ENCODE data around the gene LTB. TPM values are rescaled to one million over a fixed set of nuclear protein-coding genes. Genes with fewer than 3 reads are reported as not detected.

Gene LTB
- total and polyA plus RNA-seq, 9 of the 15 experiments (the other 6 are each of a cell fraction or from before 2014, with no cell fraction given): 0.07 to 0.51 TPM; not detected in 7

DNA sequence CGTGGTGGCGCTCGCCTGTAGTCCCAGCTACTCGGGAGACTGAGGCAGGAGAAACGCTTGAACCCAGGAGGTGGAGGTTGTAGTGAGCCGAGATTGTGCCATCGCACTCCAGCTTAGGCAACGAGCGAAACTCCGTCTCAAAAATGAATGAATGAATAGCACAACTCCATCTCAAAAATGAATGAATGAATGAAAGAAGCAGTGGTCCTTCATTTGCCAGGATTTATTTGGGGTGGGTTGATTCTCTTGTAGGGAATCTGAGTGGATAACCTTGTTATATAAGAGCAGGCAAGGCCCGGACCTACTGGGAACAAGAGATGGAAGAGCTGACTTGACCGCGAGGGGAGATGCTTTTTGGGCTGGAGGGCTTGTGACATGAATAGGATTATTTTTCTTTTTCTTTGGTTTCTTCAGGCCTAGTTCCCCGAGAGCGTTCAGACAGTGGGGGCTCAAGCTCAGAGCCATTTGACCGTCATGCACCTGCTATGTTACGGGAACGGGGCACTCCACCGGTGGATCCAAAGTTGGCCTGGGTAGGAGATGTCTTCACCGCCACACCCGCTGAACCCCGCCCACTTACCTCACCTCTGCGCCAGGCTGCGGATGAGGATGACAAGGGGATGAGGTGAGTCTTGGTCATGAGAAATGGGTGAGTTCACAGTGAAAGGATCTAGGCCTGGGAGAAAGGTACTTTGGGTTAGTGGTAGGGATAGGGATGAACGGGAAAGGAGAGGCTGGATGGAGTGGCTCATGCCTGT, 48.1 kb upstream of the LTB start (continued):
- TF ChIP-seq, protein P1, sequence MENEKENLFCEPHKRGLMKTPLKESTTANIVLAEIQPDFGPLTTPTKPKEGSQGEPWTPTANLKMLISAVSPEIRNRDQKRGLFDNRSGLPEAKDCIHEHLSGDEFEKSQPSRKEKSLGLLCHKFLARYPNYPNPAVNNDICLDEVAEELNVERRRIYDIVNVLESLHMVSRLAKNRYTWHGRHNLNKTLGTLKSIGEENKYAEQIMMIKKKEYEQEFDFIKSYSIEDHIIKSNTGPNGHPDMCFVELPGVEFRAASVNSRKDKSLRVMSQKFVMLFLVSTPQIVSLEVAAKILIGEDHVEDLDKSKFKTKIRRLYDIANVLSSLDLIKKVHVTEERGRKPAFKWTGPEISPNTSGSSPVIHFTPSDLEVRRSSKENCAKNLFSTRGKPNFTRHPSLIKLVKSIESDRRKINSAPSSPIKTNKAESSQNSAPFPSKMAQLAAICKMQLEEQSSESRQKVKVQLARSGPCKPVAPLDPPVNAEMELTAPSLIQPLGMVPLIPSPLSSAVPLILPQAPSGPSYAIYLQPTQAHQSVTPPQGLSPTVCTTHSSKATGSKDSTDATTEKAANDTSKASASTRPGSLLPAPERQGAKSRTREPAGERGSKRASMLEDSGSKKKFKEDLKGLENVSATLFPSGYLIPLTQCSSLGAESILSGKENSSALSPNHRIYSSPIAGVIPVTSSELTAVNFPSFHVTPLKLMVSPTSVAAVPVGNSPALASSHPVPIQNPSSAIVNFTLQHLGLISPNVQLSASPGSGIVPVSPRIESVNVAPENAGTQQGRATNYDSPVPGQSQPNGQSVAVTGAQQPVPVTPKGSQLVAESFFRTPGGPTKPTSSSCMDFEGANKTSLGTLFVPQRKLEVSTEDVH (IDR thresholded peaks at IDR 0.05; ENCODE audit: low read depth, partially characterized antibody): peak; percentile 14
- TF ChIP-seq, protein P2, sequence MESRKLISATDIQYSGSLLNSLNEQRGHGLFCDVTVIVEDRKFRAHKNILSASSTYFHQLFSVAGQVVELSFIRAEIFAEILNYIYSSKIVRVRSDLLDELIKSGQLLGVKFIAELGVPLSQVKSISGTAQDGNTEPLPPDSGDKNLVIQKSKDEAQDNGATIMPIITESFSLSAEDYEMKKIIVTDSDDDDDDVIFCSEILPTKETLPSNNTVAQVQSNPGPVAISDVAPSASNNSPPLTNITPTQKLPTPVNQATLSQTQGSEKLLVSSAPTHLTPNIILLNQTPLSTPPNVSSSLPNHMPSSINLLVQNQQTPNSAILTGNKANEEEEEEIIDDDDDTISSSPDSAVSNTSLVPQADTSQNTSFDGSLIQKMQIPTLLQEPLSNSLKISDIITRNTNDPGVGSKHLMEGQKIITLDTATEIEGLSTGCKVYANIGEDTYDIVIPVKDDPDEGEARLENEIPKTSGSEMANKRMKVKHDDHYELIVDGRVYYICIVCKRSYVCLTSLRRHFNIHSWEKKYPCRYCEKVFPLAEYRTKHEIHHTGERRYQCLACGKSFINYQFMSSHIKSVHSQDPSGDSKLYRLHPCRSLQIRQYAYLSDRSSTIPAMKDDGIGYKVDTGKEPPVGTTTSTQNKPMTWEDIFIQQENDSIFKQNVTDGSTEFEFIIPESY (CRISPR knock-in tag; IDR thresholded peaks at IDR 0.05): peak; percentile 73; the same call in 1 of the 2 replicates
- TF ChIP-seq MCM2 (IDR thresholded peaks at IDR 0.05; ENCODE audit: low read depth) (no peak), HMG20B (CRISPR knock-in tag; IDR thresholded peaks at IDR 0.05) (no peak), SUPT5H (IDR thresholded peaks at IDR 0.05) (peak; percentile 54), BDP1 (IDR thresholded peaks at IDR 0.05; ENCODE audit: insufficient read depth, insufficient read length) (no peak), ZNF224 (CRISPR knock-in tag; IDR thresholded peaks at IDR 0.05) (peak; percentile 33; the same call in 1 of the 2 replicates), ZNF24 (IDR thresholded peaks at IDR 0.05) (peak; percentile 78)
- TF ChIP-seq, protein P3, sequence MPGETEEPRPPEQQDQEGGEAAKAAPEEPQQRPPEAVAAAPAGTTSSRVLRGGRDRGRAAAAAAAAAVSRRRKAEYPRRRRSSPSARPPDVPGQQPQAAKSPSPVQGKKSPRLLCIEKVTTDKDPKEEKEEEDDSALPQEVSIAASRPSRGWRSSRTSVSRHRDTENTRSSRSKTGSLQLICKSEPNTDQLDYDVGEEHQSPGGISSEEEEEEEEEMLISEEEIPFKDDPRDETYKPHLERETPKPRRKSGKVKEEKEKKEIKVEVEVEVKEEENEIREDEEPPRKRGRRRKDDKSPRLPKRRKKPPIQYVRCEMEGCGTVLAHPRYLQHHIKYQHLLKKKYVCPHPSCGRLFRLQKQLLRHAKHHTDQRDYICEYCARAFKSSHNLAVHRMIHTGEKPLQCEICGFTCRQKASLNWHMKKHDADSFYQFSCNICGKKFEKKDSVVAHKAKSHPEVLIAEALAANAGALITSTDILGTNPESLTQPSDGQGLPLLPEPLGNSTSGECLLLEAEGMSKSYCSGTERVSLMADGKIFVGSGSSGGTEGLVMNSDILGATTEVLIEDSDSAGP (CRISPR knock-in tag; IDR thresholded peaks at IDR 0.05): no peak

All from K562 (cell line).